MG63 (cell line): ENCODE measurements around the gene F10. TPM values are rescaled to one million over a fixed set of nuclear protein-coding genes. Genes with fewer than 3 reads are reported as not detected.

Experiments
- DNase-seq: peaks from one replicate; pipeline ENCODE4 v3.0.0-alpha.2; 2020
- H3K27me3 ChIP-seq: fragments of 250-450 bp; sonication (Bioruptor Pico); 2 replicates; pipeline ENCODE4 v1.5.1; 2020; ENCODE audit warnings: mild to moderate bottlenecking, moderate library complexity
- H3K36me3 ChIP-seq: fragments of 250-450 bp; sonication (Bioruptor Pico); 2 replicates; pipeline ENCODE4 v1.5.1; 2020; ENCODE audit warnings: mild to moderate bottlenecking, moderate library complexity
- H3K4me3 ChIP-seq: fragments of 250-450 bp; sonication (Bioruptor Pico); 2 replicates; pipeline ENCODE4 v1.5.1; 2020; ENCODE audit warnings: mild to moderate bottlenecking, moderate library complexity
- H3K9me3 ChIP-seq: fragments of 250-450 bp; sonication (Bioruptor Pico); 2 replicates; pipeline ENCODE4 v1.5.1; 2020; ENCODE audit warnings: mild to moderate bottlenecking, moderate library complexity
- total RNA-seq: library from RNA; depleted of rRNA; stranded (reverse); fragments of >200 nt; shearing (Covaris generic); gene quantifications from 2 replicates; pipeline ENCODE4 v1.2.3, GENCODE V29; 2014; ENCODE audit warnings: low replicate concordance

The F10 gene
- total RNA-seq, 1 experiment from 2014 or later: not detected

DNA sequence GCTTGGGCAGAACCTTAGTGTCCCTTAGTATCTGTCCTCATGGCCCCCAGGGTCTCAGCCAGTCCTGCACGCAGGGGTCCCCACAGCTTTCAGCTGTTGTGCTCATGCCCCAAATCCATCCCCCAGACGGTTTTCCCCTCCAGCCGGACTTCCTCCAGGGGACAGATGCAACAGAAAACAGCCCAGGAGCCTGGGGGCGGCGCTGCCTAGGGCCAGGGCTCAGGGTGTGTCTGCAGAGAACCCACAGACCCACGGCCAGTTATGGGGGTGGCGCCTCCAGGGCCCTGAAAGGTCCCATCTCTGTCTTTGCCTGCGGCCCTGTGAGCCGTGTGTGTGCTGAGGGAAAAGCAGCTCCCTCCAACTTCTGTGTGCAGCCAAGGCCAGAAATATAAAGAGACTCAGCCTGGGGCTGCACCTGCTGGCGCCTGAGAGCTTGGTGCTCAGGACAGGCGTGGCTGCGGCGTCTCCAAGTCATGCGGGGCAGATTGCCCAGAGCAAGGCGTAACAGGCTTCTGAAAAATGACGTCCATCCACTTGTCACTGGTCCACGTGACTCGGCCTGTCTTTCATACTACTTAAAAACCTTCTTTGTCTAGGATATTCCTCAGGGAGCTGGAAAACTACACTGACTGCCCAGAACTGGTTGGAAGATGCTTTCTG is 39.1 kb upstream of the F10 start:
- Histone ChIP-seq H3K27me3 (no peaks in the 10 kb centered on the region; the same call in 1 of the 2 replicates), H3K4me3 (no peak overlapping the region), H3K36me3 (no peaks in the 10 kb centered on the region), H3K9me3 (no peaks in the 10 kb centered on the region)
- peak; percentile 50 for DNase-seq

- Histone ChIP-seq H3K36me3 (no peaks in the 10 kb centered on the region), H3K27me3 (no peaks in the 10 kb centered on the region; the same call in 1 of the 2 replicates), H3K9me3 (no peaks in the 10 kb centered on the region), H3K4me3 (no peak overlapping the region)
- DNase-seq: no peak
Measured at GRCh38 chr13:113084094-113084942, 38.3 kb upstream of the F10 start.

DNA sequence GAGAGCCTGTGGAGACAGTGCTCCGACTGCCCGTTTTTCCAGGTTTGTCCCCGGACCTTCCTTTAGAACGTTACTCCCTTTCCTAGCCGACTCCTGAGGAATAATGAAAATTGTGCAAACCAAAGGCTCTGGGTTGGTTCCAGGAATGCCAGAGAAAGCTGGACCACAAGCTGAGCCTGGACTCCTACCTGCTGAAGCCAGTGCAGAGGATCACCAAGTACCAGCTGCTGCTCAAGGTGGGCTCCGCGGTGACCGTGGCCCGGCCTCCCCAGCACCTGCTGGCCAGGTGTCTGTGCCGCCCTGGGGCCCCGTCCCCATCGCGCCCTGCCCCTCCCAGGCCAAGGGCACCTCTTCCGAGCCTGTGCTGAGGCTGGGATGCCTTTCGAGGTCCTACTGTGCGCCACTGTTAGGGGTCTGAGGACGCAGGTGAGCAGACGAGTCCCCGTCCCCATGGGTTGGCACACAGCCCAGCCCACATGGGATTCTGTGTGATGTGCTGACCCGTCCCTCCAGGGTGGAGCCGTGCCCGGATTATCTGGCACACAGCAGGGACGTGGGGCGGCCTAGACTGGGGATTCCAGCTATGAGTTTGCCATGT is 37.6 kb upstream of the F10 start:
- DNase-seq: no peak
- Histone ChIP-seq H3K36me3 (no peaks in the 10 kb centered on the region), H3K9me3 (no peaks in the 10 kb centered on the region), H3K27me3 (no peaks in the 10 kb centered on the region; the same call in 1 of the 2 replicates), H3K4me3 (no peak overlapping the region)

DNA sequence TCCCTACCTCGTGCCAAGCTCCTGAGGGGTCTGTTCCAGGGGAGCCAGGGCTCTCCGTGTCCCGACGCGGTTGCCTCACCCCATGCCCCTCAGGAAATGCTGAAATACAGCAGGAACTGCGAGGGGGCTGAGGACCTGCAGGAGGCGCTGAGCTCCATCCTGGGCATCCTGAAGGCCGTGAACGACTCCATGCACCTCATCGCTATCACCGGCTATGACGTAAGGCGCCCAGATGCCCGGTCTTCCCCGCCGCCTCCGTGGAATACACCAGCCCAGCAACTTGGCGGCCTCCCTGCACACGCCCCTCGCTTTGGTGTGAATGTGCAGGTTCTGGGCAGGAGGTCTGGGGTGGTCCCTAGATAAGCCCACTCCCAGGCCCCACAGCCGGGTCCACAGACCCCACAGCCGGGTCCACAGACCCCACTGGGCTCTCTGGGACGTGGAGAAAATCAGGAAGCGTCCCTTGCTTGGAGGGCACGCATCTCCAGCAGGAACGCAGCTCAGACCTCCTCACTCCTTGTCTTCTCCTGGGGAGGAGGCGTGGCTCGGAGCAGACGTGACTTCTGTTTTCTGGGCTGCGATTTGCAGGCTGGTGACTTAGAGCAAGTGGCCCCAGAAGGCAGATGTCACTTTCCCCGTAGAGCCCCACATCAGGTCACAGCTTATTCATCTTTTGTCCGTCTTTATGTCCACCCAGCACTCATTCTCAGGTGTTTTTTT is 36.4 kb upstream of the F10 start:
- Histone ChIP-seq H3K9me3 (no peaks in the 10 kb centered on the region), H3K27me3 (no peaks in the 10 kb centered on the region; the same call in 1 of the 2 replicates), H3K36me3 (no peaks in the 10 kb centered on the region), H3K4me3 (no peak overlapping the region)
- no peak for DNase-seq

DNA sequence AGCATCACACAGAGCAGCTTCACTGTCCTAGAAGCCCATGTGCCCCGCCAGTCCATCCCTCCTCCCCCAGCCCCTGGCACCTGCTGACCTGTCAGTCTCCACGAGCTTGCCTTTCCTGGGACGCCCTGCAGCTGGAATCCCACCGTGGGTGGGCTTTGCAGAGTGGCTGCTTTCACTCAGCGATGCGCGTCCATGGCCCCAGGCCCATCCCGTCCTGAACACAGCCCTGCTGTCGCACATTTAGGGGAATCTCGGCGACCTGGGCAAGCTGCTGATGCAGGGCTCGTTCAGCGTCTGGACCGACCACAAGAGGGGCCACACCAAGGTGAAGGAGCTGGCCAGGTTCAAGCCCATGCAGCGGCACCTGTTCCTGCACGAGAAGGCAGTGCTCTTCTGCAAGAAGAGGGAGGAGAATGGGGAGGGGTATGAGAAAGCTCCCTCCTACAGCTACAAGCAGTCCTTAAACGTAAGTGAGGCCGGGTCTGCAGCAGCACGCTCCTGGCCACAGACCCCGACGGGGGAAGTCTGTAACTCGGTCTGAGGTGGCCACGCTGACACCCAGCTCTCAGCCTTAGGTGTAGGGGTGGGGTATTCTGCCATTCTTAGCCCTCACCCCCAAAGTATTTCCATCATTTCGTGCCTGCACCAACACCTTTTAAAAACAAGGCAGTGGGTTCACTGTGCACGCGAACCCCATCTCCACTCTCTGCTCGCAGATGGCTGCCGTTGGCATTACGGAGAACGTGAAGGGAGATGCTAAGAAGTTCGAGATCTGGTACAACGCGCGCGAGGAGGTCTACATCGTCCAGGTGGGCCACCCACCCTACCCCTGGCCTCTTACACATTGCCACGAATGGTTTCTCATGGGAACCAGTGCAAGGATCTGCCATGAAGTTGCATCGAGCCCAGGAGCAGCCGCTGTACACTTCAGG is 35.3 kb upstream of the F10 start:
- no peaks in the 10 kb centered on the region for H3K9me3 ChIP-seq
- DNase-seq: no peak
- H3K4me3 ChIP-seq: no peak overlapping the region
- no peaks in the 10 kb centered on the region; the same call in 1 of the 2 replicates for H3K27me3 ChIP-seq
- no peaks in the 10 kb centered on the region for H3K36me3 ChIP-seq

DNA sequence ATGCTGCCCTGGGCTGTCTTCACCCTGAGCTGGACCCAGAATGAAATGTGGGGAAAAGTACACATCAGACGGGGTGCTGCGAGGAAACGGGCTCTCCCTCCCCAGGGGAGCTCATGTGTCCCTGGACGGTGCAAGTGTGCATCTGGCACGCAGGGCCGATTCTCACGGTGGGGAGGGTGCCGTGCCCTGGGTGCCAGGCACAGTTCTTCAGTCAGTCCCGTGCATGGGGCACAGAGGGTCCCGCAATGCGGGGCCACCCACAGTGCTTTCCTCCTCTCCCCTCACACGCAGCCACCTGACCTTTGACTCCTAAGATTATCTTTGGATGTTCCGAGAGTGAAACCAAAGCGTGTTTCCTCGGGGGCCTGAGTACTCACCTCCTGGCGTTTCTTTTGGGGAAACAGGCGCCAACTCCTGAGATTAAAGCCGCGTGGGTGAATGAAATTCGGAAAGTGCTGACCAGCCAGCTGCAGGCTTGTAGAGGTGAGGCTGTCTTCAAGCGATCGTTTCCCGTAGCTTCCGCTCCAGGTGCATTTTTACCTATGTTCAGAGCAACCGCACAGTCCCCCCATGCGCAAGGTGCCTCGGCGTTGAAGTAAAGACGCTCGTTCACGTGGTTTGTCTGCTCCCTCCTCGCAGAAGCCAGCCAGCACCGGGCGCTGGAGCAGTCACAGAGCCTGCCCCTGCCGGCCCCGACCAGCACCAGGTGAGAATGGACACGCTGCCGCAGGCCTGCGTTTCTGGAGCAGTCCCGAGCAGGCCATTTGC is 34.5 kb upstream of the F10 start:
- no peak for DNase-seq
- Histone ChIP-seq H3K4me3 (no peak overlapping the region), H3K27me3 (no peaks in the 10 kb centered on the region; the same call in 1 of the 2 replicates), H3K9me3 (no peaks in the 10 kb centered on the region), H3K36me3 (no peaks in the 10 kb centered on the region)

DNA sequence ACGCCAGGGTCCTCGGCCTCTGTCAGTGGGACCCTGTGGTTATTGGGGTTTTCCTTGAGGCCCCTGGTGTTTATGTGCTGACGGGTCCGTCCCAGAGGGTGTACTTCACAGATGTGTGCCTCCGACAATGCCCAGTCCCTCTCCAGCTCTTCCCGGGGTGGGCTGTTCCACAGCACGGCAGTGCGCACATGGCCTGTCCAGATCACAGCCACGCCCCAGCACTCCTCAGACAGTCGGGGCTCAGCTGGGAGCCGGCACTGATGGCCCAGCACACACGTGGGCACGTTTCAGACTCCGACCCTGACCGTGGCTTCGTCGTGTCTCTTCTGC is 33.9 kb upstream of the F10 start:
- DNase-seq: no peak
- Histone ChIP-seq H3K9me3 (no peaks in the 10 kb centered on the region), H3K36me3 (no peaks in the 10 kb centered on the region), H3K4me3 (no peak overlapping the region), H3K27me3 (no peaks in the 10 kb centered on the region; the same call in 1 of the 2 replicates)

DNA sequence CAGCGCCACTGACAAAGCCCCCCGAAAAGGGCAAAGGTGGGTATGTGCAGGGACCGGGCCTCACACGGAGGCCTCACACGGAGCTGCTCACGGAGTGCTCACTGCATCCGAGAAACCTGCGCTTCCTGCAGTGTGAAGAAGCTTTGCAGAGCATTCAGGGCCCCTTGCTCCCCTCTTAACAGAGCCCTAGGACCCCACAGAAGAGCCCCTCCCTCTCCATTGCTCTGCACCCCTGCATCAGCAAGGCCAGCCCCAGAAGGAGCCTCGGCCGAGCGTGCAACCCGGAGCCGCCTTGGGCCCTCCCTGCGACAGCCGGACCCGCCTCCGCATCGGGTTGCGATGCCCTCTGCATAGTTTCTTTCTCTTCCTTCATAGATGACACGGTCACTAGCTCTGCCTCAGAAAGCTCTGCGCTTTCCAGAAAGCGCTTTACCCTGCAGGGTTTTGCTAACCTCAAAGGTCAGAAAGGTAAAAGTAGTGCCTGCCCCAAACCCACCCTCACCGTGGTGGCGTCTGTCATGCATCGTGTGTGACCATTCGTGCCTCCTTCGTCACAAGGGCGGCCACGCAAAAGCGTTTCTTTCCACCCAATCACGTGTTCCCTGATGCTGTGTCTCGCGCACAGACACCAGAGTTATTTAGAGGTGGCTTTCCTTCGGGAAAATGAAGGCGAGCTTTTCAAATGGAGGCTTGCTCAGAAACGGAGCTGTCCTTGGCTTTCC is 32.7 kb upstream of the F10 start:
- Histone ChIP-seq H3K9me3 (no peaks in the 10 kb centered on the region), H3K27me3 (no peaks in the 10 kb centered on the region; the same call in 1 of the 2 replicates), H3K4me3 (no peak overlapping the region), H3K36me3 (no peaks in the 10 kb centered on the region)
- no peak for DNase-seq

DNA sequence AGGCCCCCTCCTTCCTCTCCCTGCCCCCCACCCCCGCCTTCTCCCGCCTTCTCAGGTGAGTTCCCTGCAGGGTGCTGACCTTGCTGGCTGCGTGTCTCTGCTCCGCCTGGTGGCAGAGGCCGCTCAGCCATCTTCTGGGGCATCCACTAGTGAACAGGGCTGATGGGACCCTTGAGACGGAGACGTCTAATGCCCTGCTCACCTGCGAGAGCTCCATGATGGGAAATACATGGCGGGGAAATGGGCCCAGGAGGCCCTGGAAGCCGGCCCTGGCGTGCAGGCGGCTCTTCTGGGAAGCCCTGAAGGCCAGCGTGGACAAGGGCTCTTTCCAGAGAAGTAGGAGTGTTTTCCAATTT is 32.2 kb upstream of the F10 start:
- no peak overlapping the region for H3K4me3 ChIP-seq
- DNase-seq: no peak
- H3K27me3 ChIP-seq: no peaks in the 10 kb centered on the region; the same call in 1 of the 2 replicates
- no peaks in the 10 kb centered on the region for H3K9me3 ChIP-seq
- no peaks in the 10 kb centered on the region for H3K36me3 ChIP-seq

GRCh38 chr13:113090806-113091205 is 31.8 kb upstream of the F10 start:
- DNase-seq: no peak
- H3K4me3 ChIP-seq: no peak overlapping the region
- no peaks in the 10 kb centered on the region for H3K9me3 ChIP-seq
- no peaks in the 10 kb centered on the region for H3K36me3 ChIP-seq
- no peaks in the 10 kb centered on the region; the same call in 1 of the 2 replicates for H3K27me3 ChIP-seq

- H3K27me3 ChIP-seq: no peaks in the 10 kb centered on the region; the same call in 1 of the 2 replicates
- H3K4me3 ChIP-seq: no peak overlapping the region
- H3K36me3 ChIP-seq: no peaks in the 10 kb centered on the region
- no peaks in the 10 kb centered on the region for H3K9me3 ChIP-seq
- no peak for DNase-seq
Measured at GRCh38 chr13:113091211-113091771, 31.3 kb upstream of the F10 start.

DNA sequence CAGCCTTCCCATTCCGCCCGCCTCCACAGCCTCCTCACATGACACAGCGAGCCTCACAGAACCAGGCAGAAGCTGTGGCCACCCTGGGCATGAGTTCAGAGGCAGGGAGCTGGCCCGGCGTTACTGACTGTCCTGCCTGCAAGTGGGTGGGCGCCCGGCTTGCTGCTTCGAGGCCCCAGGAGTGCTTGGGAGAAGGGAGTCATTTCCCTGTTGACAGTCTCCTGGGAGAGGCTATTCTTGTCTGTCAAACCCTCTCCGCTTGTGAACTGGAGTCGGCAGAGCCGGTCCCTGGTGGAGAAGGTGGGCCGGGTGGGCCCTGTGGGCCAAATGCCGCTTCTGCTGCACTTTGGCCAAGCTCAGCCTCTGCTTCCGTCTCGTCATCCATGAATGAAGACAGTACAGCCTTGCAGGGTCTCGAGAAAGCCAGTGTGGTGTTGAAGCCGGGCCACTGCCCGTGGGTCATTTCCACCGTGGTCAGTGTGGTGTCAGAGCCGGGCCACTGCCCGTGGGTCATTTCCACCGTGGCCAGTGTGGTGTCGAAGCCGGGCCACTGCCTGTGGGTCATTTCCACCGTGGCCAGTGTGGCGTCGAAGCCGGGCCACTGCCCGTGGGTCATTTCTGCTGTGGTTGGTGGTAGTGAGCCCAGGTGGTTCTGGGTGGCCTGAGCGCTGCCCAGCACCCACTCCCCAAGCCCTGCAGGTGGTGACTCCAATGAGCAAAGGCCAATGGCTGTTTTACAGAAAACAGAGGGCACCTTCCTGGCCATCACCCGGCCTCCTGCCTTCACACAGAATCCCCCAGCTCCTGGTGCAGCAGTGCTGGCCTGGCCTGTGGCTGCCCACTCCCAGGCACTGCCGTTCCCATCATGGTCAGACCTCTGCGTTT is 30.5 kb upstream of the F10 start:
- Histone ChIP-seq H3K9me3 (no peaks in the 10 kb centered on the region), H3K27me3 (no peaks in the 10 kb centered on the region; the same call in 1 of the 2 replicates), H3K36me3 (no peaks in the 10 kb centered on the region), H3K4me3 (no peak overlapping the region)
- no peak for DNase-seq

- no peak overlapping the region for H3K4me3 ChIP-seq
- no peaks in the 10 kb centered on the region for H3K36me3 ChIP-seq
- no peak for DNase-seq
- H3K27me3 ChIP-seq: 0 out of 2 replicates have a peak, but pooled peaks cover 2% of the 10 kb centered on the region
- no peaks in the 10 kb centered on the region for H3K9me3 ChIP-seq
Measured at GRCh38 chr13:113092776-113093579, 29.6 kb upstream of the F10 start.
